GM18498 (cell line): ENCODE results near the gene NEUROG1.
"Not testable (repeated sequence)": the region's sequence is repeated elsewhere in the genome, so short reads cannot be mapped to it uniquely, and the experiment has no call there.

Source experiments
- ATAC-seq: cut with Tn5 transposase; IDR thresholded peaks from one replicate; pipeline ENCODE4 v1.9.1; 2021; ENCODE audit warnings: mild to moderate bottlenecking, moderate library complexity; ENCODE audit not compliant: unreplicated experiment

NEUROG1 gene

DNA sequence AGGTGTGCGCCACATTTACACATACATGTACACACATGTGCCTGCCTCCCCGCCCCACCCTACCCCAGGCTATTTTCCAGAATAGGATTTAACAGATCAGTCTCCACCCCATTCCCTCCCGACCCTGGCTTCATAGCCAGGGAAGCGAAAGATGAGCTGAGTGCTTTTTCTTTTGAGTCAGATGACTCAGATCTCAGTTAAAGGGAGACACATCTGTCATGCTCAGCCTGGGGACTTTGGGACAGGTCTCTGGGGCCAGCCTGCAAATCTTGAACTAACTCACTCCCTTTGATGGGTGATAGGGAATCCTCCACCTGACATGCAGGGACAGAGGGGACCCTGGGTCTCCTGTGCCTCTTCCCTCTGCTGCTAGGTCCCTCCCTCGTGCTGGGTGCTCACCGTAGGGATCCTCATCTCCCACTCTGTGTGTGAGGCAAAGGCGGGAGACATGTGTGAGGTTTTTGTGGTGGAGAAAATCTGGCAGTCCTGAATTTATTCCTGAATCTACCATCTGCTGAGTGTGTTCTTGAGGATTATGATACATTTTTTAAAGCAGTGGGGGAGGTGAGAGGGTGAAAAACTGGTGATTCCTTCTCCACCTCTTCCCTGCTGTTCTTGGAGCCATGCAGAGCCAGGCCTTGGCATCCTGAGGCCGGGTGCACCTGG lies 37.7 kb downstream of the NEUROG1 start:
- ATAC-seq: no peak

- ATAC-seq: not testable (repeated sequence)
These were observed 40.2 kb downstream of the NEUROG1 start for GRCh38 chr5:135495531-135495930.

- no peak for ATAC-seq
These were observed 41.6 kb downstream of the NEUROG1 start for GRCh38 chr5:135494196-135494595.

DNA sequence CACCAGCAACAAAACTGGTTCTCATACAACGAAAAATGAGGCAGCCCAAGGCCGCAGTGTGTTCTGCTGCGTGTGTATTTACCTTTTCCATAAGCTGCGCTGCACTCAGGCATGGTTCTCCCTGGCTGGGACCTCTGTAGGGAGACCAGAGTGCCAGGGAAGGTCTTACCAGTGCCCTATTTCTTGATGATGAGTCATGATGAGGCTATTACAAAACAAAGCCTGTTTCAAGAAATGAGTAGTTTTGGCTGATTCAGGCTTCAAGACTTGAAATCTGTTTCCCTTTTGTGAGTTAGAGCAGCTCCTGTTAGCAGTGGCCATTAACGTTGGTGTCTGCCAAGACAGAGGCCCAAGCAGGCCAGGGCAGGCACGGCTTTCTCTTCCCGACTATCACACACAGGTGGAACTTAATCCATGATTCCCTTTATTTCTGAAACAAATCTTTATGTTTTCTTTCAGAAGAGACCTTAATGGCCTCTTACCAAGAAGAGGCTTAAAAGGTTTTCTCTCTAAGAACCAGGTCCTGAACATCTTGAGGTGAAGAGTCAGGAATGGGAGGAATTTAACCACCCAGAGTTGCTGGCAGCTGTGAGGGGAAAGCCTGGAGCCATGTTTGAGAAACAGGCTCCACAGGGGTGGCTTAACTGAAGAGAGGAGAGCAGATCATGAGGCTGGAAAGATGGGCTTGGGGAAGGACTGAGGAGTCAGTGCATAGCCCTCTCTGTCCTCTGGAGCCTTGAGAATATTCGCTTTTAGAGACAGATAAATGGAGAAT lies 42.2 kb downstream of the NEUROG1 start:
- no peak for ATAC-seq

GRCh38 chr5:135492319-135492626 lies 43.5 kb downstream of the NEUROG1 start:
- ATAC-seq: no peak

DNA sequence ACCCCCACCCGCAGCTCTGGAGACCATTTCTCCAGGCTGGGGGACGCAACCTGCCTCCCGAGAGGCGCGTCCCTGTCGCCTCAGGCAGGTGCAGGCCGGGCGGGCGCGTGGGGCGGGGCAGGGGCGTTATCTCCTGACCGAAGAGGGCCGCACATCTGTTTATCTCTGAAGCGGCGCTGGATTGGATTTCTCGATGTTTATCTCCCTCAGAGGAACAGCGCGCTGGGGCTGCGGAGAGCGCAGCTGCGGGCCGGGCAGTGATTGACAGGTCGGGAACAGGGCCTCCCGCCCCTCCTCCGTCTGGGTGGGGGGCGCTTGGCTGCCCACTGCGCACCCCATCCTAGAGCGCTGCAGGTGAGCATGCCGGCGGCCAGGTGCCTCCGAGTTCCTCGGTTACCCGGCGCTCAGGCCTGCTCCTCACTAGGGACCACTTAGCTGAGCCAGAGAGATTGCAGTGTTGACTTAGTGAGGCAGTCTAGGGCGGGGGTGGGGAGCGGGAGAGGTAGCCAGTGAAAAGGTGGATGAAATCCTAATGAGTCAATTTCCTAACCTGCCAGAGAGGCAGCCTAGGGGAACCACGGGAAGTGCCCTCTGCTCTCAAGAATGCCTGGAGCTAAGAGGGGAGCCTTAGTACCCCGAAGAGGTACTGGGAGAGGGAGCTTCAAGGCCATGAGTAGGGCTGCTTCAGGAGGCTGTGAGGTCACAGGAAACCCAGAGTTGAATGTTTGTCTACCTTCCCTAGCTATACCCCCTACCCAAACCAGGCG lies 44.0 kb downstream of the NEUROG1 start:
- no peak for ATAC-seq

GRCh38 chr5:135491038-135491551 lies 44.7 kb downstream of the NEUROG1 start:
- ATAC-seq: no peak

GRCh38 chr5:135490245-135491037 lies 45.3 kb downstream of the NEUROG1 start:
- no peak for ATAC-seq

DNA sequence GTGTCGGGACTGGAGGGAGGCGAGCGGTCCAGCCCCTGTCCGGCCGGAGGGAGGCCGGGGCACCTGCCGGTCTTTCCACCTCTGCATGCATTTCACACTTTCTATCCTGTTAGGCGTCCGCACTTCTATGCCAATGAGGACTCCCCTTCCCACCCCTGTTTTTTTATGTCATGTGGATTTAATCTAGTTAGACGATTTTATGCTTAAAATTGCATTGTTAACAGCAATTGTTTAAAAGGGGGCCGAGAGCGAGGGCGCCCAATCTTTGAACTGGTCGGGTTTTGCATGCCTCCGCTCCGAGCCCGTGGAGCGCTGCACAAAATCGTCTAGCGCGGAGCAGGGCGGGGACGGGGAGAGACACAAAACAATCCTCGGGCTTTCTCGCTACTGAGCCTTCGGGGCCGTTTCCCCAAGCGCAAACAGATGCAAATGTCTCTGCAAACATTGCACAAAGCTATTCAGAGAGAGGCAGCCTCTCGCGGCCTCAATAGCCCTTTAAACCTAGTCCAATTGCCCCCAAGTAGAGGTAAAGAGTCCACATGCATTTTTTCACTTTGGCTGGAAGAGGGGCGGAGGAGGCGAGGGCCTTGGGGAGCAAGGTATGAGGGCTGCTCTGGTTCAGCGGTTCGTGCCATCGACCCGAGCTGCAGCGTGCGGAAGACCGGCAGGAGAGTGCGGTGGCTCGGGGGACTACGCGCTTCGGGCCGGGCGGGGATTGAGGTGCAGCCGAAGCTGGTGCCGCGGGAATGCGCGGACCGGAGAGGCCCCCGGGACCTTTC lies 46.1 kb downstream of the NEUROG1 start:
- ATAC-seq: no peak

GRCh38 chr5:135488727-135489465 lies 46.9 kb downstream of the NEUROG1 start:
- ATAC-seq: no peak

DNA sequence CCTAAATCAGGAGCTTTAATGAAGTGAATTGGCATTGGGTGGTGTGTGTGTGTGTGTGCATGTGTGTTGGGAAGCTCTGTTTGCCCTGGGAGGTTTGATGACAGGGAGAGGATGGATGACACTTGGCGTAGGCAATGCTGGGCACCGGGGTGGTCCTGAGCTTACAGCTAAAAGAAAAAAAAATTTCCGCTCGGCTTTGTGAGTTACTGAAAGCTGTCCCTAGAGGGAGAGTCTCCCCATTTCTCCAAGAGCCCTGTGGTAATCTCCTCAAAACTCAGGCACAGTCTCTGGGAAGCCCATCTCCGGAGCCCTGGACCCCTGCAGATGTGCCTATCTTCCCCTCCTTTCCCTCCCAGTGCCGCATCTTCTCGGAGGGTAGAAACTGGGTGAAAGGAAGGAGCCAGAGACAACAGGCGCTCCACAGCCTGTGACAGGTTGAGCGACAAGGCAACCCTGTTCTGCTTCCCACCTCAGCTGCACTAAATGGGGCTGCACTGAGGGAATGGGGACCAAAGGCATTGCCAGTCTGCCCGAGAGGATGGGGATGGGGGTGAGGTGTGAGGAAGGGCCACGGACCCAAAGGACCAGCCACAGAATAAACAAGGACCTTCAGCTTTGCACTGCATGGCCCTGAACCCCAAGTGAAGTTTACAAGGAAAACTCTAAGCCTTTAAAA lies 47.8 kb downstream of the NEUROG1 start:
- no peak for ATAC-seq

DNA sequence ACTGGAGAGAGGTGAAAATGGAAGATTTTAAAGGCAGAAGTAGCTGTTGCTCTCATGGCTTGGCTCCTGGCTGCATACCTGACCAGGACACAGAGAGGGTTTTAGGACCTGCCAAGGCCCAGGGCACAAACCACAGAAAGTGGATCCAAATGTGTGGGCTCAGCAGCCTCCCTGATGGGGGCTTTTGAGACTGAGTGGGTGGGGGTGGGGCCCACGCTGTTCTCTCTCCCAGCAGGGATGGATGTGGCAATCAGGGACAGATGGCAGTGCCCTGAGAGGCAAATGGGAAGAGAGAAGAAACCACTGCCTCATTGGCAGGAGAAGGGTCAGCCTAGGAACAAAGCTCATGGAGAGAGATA lies 48.7 kb downstream of the NEUROG1 start:
- no peak for ATAC-seq

DNA sequence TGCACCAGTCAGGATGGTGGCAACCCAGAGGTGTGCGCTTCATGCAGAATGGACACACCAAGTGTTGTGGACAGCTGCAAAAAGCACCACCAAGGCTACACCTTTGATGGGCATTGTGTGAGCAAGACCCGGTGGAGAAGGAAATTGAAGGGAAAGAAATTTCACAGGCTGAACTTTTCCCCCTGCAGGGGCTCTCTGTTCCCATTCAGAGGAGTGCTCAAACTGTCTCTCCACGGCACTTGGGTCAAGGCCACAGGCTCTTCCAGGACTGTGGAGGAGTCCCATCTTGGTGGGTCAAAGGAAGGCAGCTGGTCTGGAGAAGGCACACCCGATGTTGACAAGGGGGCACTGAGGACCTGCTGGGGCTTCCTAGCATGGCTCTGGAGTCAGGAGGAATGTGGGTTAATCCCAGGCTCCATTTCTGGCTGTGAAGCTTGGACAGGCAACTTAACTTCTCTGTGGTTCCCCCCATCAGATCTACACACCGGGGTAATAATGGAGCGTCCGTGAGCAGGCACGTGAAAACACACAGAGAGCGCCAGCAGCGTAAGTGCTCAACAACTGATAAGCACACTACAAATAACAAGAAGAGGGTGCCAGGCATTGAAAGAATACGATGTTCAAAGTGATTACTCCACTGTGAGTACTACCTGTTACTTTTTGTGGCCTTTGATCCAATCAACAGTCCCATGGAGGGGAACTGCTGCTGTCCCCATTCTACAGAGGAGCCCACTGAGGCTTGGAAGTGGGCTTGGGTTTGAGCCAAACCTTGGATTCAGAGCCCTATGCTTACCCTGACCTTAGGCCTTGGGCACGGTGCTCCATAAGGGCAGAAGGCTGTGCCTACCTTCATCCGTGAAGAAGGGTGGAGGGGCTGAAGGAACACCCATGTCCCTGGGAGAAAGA lies 49.4 kb downstream of the NEUROG1 start:
- ATAC-seq: no peak

DNA sequence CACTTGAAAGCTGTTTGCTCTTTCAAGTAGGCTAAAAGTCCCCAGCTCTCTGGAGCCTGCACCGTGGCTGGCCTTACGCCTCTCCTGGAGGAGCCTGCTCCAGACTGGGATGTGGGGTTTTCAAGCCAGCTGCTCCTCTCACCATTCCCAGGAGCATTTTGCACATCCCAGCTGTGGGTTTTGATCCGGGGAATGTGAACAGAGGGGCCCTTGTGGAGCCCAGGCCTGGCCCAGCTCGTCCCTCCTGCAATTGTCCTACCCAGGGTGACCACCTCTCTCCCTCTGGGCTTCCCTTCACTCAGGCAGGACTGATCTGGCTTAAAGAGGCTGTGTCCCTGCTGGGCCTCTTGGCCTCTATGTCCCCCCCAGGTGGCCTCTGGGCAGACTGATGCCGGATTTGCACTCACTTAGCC lies 51.1 kb downstream of the NEUROG1 start:
- ATAC-seq: no peak
